Type B pancreatic cell (in vitro differentiated cells): ENCODE data around the gene ARHGEF37. TPM values are rescaled to one million over a fixed set of nuclear protein-coding genes. Genes with fewer than 3 reads are reported as not detected.

ENCODE experiments used
- DNase-seq: peaks from one replicate; pipeline ENCODE4 v3.0.0; 2021; ENCODE audit warnings: mixed read lengths; ENCODE audit not compliant: unreplicated experiment; ENCODE audit errors: extremely low spot score
- H3K27ac Mint-ChIP-seq: 2 replicates; pipeline ENCODE4 v1.8.0; 2021; ENCODE audit warnings: mild to moderate bottlenecking, mixed read lengths
- H3K27me3 Mint-ChIP-seq: 2 replicates; pipeline ENCODE4 v1.8.0; 2021; ENCODE audit warnings: mixed read lengths
- H3K36me3 Mint-ChIP-seq: 2 replicates; pipeline ENCODE4 v1.8.0; 2021; ENCODE audit warnings: mixed read lengths
- H3K4me1 Mint-ChIP-seq: one replicate; pipeline ENCODE4 v1.8.0; 2021; ENCODE audit warnings: mixed read lengths; ENCODE audit not compliant: unreplicated experiment
- H3K4me3 Mint-ChIP-seq: 2 replicates; pipeline ENCODE4 v1.8.0; 2021; ENCODE audit warnings: mild to moderate bottlenecking, mixed read lengths
- H3K9me3 Mint-ChIP-seq: 2 replicates; pipeline ENCODE4 v1.8.0; 2021; ENCODE audit warnings: mixed read lengths
- total RNA-seq: library from RNA; stranded (reverse); gene quantifications from 2 replicates; pipeline ENCODE4 v1.2.1, GENCODE V29; 2021; ENCODE audit warnings: low replicate concordance
- TF ChIP-seq, protein P1 (sequence below): fragments of 200-600 bp; sonication (generic); conservative IDR thresholded peaks from 2 replicates; pipeline ENCODE4 v1.5.0; 2021; ENCODE audit warnings: antibody characterized with exemption, mild to moderate bottlenecking

Gene ARHGEF37
- total RNA-seq, 1 donor from 2014 or later: 7.1 TPM

DNA sequence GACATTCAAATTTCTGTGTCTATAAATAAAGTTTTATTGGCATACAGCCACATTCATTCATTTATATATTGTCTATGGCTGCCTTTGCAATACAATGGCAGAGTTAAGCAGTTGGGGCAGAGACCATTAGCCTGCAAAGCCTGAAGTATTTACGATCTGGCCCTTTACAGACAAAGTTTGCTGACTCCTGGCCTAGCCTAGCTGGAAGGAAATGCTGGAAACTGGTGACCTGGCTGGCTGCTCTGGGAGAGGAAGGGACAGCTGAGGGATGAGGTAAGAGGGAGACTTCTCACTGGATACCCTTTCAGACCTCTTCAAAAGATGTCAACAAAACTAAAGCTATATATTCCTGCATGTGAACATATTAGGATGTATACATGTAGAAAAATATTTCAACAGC, 82.8 kb downstream of the ARHGEF37 start:
- TF ChIP-seq, protein P1, sequence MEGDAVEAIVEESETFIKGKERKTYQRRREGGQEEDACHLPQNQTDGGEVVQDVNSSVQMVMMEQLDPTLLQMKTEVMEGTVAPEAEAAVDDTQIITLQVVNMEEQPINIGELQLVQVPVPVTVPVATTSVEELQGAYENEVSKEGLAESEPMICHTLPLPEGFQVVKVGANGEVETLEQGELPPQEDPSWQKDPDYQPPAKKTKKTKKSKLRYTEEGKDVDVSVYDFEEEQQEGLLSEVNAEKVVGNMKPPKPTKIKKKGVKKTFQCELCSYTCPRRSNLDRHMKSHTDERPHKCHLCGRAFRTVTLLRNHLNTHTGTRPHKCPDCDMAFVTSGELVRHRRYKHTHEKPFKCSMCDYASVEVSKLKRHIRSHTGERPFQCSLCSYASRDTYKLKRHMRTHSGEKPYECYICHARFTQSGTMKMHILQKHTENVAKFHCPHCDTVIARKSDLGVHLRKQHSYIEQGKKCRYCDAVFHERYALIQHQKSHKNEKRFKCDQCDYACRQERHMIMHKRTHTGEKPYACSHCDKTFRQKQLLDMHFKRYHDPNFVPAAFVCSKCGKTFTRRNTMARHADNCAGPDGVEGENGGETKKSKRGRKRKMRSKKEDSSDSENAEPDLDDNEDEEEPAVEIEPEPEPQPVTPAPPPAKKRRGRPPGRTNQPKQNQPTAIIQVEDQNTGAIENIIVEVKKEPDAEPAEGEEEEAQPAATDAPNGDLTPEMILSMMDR: no peak
- peak; percentile 6 for DNase-seq
- Mint-ChIP-seq H3K27ac (no peak overlapping the region), H3K4me3 (no peak overlapping the region), H3K36me3 (no peaks in the 10 kb centered on the region), H3K4me1 (no peaks in the 10 kb centered on the region), H3K27me3 (peaks cover 3% of the 10 kb centered on the region), H3K9me3 (peaks cover 10% of the 10 kb centered on the region)

DNA sequence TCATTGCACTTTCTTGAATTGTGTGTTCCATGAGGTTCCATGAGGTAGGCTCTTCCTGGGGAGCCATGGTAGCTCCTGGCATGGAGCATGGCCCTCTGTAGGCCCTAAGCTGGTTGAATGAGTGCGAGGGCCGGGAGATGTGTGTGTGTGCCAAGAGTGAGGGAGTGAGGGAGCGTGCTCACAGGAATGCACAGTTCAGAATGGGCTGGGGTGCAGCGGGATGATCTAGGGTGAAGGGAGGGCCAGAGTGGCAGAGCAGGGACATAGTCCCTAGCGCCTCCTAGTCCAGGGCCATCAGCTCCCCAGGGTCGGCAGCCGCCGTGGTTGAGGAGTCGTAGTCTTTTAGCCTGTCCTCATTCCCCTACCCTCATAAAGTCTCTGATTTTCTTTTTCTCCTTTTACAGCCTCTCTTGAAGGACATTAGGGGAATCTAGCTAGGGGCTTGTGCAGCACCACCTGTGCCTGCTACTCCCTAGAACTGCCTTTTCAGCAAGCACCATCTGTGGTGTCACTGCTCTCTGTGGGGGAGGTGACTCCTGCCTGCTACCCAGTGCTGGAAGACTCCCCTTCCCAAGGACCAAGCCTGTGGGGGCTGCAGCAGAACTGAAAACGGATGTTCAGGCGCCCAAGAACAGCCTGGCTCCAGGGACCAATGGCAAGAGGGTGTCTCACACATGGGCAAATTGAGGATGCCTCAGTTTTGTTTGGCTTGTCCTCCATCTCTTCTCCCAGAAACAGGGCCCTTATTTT, 83.5 kb downstream of the ARHGEF37 start:
- H3K9me3 Mint-ChIP-seq: peaks cover 10% of the 10 kb centered on the region
- H3K27ac Mint-ChIP-seq: no peak overlapping the region
- no peaks in the 10 kb centered on the region for H3K4me1 Mint-ChIP-seq
- no peak overlapping the region for H3K4me3 Mint-ChIP-seq
- H3K36me3 Mint-ChIP-seq: no peaks in the 10 kb centered on the region
- DNase-seq: peak; percentile 53
- TF ChIP-seq, protein P1: no peak
- H3K27me3 Mint-ChIP-seq: peaks cover 3% of the 10 kb centered on the region

DNA sequence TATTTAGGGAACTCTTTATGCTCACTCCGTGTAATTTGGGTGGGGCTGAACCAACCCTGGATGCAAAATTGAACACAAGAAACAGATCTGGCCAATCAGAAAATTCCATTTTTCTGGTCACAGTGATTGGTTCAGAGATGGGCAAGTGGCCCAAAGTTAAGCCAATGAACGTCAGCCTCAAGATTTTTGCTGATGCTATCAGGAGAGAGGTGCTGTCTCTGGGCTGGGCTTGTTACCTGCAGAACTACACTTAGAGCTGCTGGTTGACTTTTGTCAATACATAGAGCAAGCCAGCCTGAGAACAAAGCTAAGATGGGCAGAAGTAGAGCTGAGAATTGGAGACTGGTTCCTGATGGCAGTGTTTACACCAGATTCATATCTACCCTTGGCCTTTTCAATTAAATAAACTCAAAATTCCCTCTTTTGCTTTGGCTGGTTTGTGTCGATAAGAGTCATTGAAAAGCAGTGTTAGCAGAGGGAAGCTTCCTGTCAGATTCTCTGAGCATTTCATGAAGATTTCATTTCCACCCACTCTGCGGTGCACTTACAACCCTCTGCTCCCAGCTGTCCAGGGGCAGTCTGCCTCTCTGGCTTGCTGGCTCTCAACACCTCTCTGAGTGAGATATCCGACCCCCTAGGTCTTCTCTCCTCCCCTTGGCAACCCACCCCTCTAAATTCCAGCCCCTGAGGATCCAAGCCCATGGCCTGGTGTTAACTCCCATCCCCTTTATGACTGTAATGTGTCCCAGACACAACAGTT, 84.3 kb downstream of the ARHGEF37 start:
- H3K36me3 Mint-ChIP-seq: no peaks in the 10 kb centered on the region
- peaks cover 3% of the 10 kb centered on the region for H3K27me3 Mint-ChIP-seq
- no peak overlapping the region for H3K4me3 Mint-ChIP-seq
- H3K9me3 Mint-ChIP-seq: peaks cover 10% of the 10 kb centered on the region
- DNase-seq: peak; percentile 10
- H3K27ac Mint-ChIP-seq: no peak overlapping the region
- TF ChIP-seq, protein P1: no peak
- no peaks in the 10 kb centered on the region for H3K4me1 Mint-ChIP-seq

DNA sequence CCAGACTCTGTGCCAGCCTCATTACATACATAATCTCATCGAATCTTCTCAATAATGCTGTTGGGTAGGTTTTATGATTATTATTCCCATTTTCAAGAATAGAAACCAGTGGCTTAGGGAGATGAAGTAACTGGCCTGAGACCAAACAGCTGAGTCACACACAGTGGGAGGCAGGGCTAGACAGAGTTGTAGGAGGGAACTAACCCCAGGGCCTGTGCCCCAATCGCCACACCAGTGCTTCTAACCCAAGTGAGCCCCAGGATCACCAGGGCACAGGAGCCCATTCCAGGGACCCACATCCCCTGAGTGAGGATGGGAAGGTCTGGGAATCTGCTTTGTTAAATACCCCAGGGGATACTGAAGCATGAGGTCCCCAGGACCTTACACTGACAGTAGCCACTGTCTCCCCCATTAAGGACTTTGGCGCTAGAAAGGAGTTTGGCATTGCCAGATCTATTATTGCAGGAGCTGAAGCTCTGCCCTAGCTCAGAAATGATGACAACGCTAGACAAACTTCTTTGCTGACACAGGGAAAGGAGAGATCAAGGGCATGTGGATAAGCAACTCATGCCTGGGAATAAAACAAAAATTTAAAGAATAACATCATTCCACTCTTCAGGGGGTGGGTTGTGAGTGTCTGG, 85.0 kb downstream of the ARHGEF37 start:
- Mint-ChIP-seq H3K4me3 (no peak overlapping the region), H3K36me3 (no peaks in the 10 kb centered on the region), H3K27me3 (peaks cover 3% of the 10 kb centered on the region), H3K27ac (no peak overlapping the region), H3K4me1 (no peaks in the 10 kb centered on the region), H3K9me3 (peaks cover 10% of the 10 kb centered on the region)
- peak; percentile 47 for DNase-seq
- TF ChIP-seq, protein P1: no peak

DNA sequence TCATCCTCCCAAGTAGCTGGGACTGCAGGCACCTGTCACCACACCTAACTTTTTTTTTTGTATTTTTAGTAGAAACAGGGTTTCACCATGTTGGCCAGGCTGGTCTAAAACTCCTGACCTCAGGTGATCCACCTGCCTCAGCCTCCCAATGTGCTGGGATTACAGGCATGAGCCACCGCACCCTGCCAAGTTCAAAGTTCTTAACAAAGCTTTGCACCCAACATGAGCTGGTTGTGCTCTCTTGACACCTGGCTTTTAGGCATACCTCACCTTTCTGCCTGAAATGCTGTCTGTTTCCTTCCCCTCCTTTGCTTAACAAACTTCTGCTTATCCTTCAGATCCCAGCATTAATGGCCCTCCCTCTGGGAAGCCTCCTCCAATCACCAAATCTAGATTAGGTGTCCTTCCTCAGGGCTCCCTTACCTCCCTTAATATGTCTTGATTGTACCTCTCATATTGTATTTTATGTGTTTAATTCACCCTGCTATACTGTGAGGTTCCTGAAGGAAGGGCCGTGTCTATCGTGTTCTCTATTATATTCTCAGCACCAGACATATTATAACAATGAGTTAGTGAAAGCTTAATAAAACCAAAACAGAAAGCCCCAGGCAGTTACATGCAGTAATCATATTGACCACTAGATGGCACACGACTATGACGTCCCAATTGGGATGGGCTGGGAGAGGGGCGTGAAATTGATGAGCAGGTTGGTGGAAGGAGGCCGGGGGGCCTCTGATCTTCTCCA, 86.0 kb downstream of the ARHGEF37 start:
- Mint-ChIP-seq H3K27ac (no peak overlapping the region), H3K9me3 (peaks cover 10% of the 10 kb centered on the region)
- peak; percentile 47 for DNase-seq

More for the DNA sequence above, 86.0 kb downstream of the ARHGEF37 start:
- H3K4me3 Mint-ChIP-seq: no peak overlapping the region
- H3K36me3 Mint-ChIP-seq: no peaks in the 10 kb centered on the region
- TF ChIP-seq, protein P1: peak; percentile 86
- H3K4me1 Mint-ChIP-seq: no peaks in the 10 kb centered on the region
- H3K27me3 Mint-ChIP-seq: peaks cover 3% of the 10 kb centered on the region
